ENCODE measurements around the gene SFN. TPM values are rescaled to one million over a fixed set of nuclear protein-coding genes. Genes with fewer than 3 reads are reported as not detected.

SFN gene
- 1 to 10 TPM; 5.2 to 5.6 TPM for total RNA-seq

DNA sequence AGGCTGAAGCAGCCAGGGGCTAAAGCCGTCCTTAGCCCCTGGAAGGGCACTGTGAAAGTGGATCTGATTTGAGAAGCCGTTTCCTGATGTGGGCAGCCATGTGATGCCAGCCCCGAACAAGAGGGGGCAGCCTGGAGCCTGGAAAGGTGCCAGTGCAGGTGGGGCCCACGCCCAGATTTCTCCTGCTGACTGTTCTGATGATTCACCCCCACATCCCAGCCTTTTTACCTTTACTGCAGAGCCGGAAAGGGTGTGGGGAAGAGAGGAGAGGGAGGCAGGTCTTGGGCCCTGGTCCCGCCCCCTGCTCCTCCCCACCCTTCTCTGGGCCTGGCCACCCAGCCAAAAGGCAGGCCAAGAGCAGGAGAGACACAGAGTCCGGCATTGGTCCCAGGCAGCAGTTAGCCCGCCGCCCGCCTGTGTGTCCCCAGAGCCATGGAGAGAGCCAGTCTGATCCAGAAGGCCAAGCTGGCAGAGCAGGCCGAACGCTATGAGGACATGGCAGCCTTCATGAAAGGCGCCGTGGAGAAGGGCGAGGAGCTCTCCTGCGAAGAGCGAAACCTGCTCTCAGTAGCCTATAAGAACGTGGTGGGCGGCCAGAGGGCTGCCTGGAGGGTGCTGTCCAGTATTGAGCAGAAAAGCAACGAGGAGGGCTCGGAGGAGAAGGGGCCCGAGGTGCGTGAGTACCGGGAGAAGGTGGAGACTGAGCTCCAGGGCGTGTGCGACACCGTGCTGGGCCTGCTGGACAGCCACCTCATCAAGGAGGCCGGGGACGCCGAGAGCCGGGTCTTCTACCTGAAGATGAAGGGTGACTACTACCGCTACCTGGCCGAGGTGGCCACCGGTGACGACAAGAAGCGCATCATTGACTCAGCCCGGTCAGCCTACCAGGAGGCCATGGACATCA is at the start of gene SFN:
TSS of gene SFN (plus strand) at position 369 of the 904 bp plus-strand sequence. CDS start at position 433, 64 bp downstream.

GRCh38 chr1:26826261-26827105 is 36.5 kb upstream of the SFN start, which contains the start of gene ZDHHC18:
TSS of gene ZDHHC18 (plus strand) at chr1:26826688. CDS start at chr1:26826805, 117 bp downstream.

DNA sequence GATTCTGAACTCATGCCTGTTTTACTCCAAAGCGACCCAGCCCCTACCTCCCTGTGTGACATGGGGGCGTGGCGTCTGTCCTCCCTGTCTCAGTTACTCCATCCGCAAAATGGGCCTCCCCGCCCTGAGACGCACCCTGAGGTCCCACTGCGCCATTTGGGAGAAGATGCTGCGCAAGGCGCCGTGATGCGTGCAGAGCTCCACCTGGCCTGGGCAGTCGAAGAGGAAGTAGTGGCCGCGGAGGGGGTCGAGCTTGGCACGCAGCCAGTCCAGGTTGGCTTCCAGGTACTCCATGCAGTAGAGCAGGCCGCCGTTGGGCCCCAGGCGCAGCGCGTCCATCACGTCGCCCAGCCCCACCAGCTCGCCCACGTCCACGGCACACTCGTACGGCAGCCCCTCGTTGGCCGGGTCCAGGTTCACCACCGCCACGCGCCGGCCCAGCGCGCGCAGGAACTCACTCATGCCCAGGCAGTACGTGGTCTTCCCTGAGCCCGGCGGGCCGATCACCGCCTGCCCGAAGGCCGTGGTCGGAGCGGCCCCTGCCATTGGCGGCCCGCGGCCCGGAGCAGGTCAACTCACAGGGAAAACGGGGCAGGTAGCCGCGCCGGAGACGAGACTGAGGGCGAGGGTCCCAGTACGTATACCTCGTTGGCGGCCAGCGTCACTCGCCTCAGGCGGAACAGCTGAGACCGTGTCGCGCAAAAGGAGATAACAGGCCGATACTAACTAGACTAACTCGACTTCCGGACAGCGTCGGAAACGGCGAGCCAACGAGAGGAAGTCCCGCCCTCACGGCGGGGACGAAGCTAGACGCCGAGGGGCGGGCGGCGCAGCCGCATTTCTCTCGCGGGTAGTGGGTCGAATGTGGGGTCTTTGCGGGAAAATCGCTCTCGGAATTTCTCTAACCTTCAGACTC is 26.9 kb downstream of the SFN start, which contains the start of gene GPN2:
TSS of gene GPN2 (minus strand) at position 733 of the 916 bp plus-strand sequence. CDS start at position 546, 187 bp downstream.

GRCh38 chr1:26900001-26900814 is 37.3 kb downstream of the SFN start, which contains the start of gene GPATCH3:
TSS of gene GPATCH3 (minus strand) at chr1:26900467. CDS start at chr1:26900442, 25 bp downstream.

Other genes starting within 250 kb of the SFN start
- gene ARID1A, start 167.1 kb upstream of the SFN start, total RNA-seq, result 100 to 1,000 TPM; 113 to 122 TPM
- gene PIGV, start 75.2 kb upstream of the SFN start, total RNA-seq, result 10 to 100 TPM; 24.4 TPM
- gene ZDHHC18, start 36.5 kb upstream of the SFN start, total RNA-seq, result 10 to 100 TPM; 53.5 to 55.1 TPM
- 10 to 100 TPM; 27.9 to 29.4 TPM for gene GPN2, start 27.1 kb downstream of the SFN start, total RNA-seq
- 10 to 100 TPM; 14.7 to 16.0 TPM for gene GPATCH3, start 37.3 kb downstream of the SFN start, total RNA-seq
- not detected for gene NR0B2, start 50.8 kb downstream of the SFN start, total RNA-seq
- 10 to 100 TPM; 47.1 to 48.5 TPM for gene NUDC, start 58.6 kb downstream of the SFN start, total RNA-seq
- gene KDF1, start 97.3 kb downstream of the SFN start, total RNA-seq, result under 1 TPM; 0.25 to 0.41 TPM
- under 1 TPM in 1 of 2 experiments, not detected in 1; 0.20 TPM for gene TRNP1, start 130.5 kb downstream of the SFN start, total RNA-seq
- gene TENT5B, start 149.7 kb downstream of the SFN start, total RNA-seq, result not detected

All from activated naive CD4-positive, alpha-beta T cell treated with anti-CD3 and anti-CD28 coated beads, Interleukin-2, amount 10 ng/mL, durations not matched to agents 5 hours and 36 hours (primary cell).